ENCODE measurements around the gene PIK3R2. TPM values are rescaled to one million over a fixed set of nuclear protein-coding genes. Genes with fewer than 3 reads are reported as not detected.

The PIK3R2 gene
- polyA plus RNA-seq, 1 donor from 2014 or later: 14.8 TPM

DNA sequence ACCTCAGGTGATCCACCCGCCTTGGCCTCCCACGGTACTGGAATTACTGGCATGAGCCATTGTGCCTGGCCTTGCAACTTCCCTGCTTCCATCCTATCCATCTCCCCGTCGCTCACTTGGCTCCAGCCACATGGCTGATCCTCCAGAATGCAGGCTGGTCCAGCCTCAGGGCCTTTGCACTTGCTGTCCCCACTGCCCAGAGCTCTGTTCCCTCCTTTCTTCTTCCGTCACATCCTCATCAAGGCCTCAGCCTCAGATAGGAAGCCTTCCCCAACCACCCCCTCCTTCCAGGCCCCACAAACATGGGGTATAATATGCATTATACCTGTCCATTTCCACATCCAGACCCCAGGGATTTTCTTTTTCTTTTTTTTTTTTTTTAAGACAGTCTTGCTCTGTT, 39.1 kb upstream of the PIK3R2 start:
- Histone ChIP-seq H3K9ac (ENCODE audit: low read length) (no peak overlapping the region), H3K9me3 (ENCODE audit: low read length) (no peaks in the 10 kb centered on the region), H3K4me2 (ENCODE audit: low read length) (no peak overlapping the region), H3K27ac (ENCODE audit: low read length) (no peak overlapping the region), H3K27me3 (ENCODE audit: insufficient read depth, low read depth, low read length) (peaks cover 19% of the 10 kb centered on the region), H3K9me2 (ENCODE audit: insufficient read depth, low read length) (no peaks in the 10 kb centered on the region), H3F3A (ENCODE audit: insufficient read depth, low read length, poor library complexity, severe bottlenecking) (no peaks in the 10 kb centered on the region), H2AFZ (ENCODE audit: low read depth, low read length) (no peak overlapping the region), H3K4me3 (ENCODE audit: low read length) (no peak overlapping the region), H3K79me2 (replicated peaks; ENCODE audit: insufficient read depth, low read length) (peaks cover 6% of the 10 kb centered on the region), H4K20me1 (ENCODE audit: insufficient read depth) (no peaks in the 10 kb centered on the region), H3K36me3 (ENCODE audit: insufficient read depth, low read length) (no peaks in the 10 kb centered on the region)
- TF ChIP-seq, protein P1, sequence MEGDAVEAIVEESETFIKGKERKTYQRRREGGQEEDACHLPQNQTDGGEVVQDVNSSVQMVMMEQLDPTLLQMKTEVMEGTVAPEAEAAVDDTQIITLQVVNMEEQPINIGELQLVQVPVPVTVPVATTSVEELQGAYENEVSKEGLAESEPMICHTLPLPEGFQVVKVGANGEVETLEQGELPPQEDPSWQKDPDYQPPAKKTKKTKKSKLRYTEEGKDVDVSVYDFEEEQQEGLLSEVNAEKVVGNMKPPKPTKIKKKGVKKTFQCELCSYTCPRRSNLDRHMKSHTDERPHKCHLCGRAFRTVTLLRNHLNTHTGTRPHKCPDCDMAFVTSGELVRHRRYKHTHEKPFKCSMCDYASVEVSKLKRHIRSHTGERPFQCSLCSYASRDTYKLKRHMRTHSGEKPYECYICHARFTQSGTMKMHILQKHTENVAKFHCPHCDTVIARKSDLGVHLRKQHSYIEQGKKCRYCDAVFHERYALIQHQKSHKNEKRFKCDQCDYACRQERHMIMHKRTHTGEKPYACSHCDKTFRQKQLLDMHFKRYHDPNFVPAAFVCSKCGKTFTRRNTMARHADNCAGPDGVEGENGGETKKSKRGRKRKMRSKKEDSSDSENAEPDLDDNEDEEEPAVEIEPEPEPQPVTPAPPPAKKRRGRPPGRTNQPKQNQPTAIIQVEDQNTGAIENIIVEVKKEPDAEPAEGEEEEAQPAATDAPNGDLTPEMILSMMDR (IDR thresholded peaks at IDR 0.05; ENCODE audit: poor library complexity, severe bottlenecking): no peak
- TF ChIP-seq SMC3 (conservative IDR thresholded peaks at IDR 0.05; ENCODE audit: poor library complexity) (no peak), RAD21 (conservative IDR thresholded peaks at IDR 0.05) (no peak), POLR2AphosphoS5 (IDR thresholded peaks at IDR 0.05) (no peak), EZH2 (IDR thresholded peaks at IDR 0.05; ENCODE audit: borderline replicate concordance, insufficient read depth, low read length, poor library complexity, severe bottlenecking) (no peak), EP300 (conservative IDR thresholded peaks at IDR 0.05; ENCODE audit: poor library complexity, severe bottlenecking) (no peak), MXI1 (conservative IDR thresholded peaks at IDR 0.05; ENCODE audit: poor library complexity, severe bottlenecking) (no peak)
- TF ChIP-seq, protein P2, sequence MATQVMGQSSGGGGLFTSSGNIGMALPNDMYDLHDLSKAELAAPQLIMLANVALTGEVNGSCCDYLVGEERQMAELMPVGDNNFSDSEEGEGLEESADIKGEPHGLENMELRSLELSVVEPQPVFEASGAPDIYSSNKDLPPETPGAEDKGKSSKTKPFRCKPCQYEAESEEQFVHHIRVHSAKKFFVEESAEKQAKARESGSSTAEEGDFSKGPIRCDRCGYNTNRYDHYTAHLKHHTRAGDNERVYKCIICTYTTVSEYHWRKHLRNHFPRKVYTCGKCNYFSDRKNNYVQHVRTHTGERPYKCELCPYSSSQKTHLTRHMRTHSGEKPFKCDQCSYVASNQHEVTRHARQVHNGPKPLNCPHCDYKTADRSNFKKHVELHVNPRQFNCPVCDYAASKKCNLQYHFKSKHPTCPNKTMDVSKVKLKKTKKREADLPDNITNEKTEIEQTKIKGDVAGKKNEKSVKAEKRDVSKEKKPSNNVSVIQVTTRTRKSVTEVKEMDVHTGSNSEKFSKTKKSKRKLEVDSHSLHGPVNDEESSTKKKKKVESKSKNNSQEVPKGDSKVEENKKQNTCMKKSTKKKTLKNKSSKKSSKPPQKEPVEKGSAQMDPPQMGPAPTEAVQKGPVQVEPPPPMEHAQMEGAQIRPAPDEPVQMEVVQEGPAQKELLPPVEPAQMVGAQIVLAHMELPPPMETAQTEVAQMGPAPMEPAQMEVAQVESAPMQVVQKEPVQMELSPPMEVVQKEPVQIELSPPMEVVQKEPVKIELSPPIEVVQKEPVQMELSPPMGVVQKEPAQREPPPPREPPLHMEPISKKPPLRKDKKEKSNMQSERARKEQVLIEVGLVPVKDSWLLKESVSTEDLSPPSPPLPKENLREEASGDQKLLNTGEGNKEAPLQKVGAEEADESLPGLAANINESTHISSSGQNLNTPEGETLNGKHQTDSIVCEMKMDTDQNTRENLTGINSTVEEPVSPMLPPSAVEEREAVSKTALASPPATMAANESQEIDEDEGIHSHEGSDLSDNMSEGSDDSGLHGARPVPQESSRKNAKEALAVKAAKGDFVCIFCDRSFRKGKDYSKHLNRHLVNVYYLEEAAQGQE (IDR thresholded peaks at IDR 0.05; ENCODE audit: borderline replicate concordance): no peak

DNA sequence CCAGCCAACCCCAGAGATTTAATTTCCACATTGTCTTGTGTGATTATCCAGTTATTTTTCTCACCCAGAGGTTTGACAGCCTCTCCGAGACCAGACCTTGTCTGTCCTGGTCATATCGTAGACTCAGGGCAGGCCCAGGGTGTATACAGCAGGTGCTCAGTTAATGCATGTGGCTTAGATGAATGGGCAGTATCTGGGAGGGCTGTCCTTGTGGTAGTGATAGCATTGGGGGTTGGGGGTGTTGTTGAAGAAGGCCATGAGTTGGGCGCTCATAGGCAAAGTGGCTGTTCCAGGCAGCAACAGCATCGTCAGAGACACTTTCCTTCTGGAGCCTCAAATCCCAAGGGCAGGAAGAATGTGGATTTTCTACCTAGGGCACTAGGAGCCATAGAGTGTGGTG, 38.5 kb upstream of the PIK3R2 start:
- Histone ChIP-seq H3K79me2 (replicated peaks; ENCODE audit: insufficient read depth, low read length) (peaks cover 8% of the 10 kb centered on the region), H3K9ac (ENCODE audit: low read length) (no peak overlapping the region), H3K36me3 (ENCODE audit: insufficient read depth, low read length) (no peaks in the 10 kb centered on the region), H3F3A (ENCODE audit: insufficient read depth, low read length, poor library complexity, severe bottlenecking) (no peaks in the 10 kb centered on the region), H3K4me2 (ENCODE audit: low read length) (no peak overlapping the region), H3K9me3 (ENCODE audit: low read length) (no peaks in the 10 kb centered on the region), H3K27ac (ENCODE audit: low read length) (no peak overlapping the region), H3K27me3 (ENCODE audit: insufficient read depth, low read depth, low read length) (peaks cover 12% of the 10 kb centered on the region), H3K9me2 (ENCODE audit: insufficient read depth, low read length) (no peaks in the 10 kb centered on the region), H2AFZ (ENCODE audit: low read depth, low read length) (no peak overlapping the region), H3K4me3 (ENCODE audit: low read length) (no peak overlapping the region), H4K20me1 (ENCODE audit: insufficient read depth) (no peaks in the 10 kb centered on the region)
- TF ChIP-seq RAD21 (conservative IDR thresholded peaks at IDR 0.05) (no peak), TAF1 (IDR thresholded peaks at IDR 0.05; ENCODE audit: low read depth) (no peak), POLR2AphosphoS5 (IDR thresholded peaks at IDR 0.05) (no peak), EZH2 (IDR thresholded peaks at IDR 0.05; ENCODE audit: borderline replicate concordance, insufficient read depth, low read length, poor library complexity, severe bottlenecking) (no peak), SMC3 (conservative IDR thresholded peaks at IDR 0.05; ENCODE audit: poor library complexity) (no peak), EP300 (conservative IDR thresholded peaks at IDR 0.05; ENCODE audit: poor library complexity, severe bottlenecking) (no peak), MXI1 (conservative IDR thresholded peaks at IDR 0.05; ENCODE audit: poor library complexity, severe bottlenecking) (no peak)
- TF ChIP-seq, protein P2 (IDR thresholded peaks at IDR 0.05; ENCODE audit: borderline replicate concordance): no peak
- TF ChIP-seq, protein P1 (IDR thresholded peaks at IDR 0.05; ENCODE audit: poor library complexity, severe bottlenecking): no peak

All from neural cell (in vitro differentiated cells).